IMR-90 (cell line): Measurements from ENCODE around the gene ANKIB1. TPM values are rescaled to one million over a fixed set of nuclear protein-coding genes. Genes with fewer than 3 reads are reported as not detected.

Experiments
- ATAC-seq: fragments of 200-7000 bp; cut with Tn5 transposase; 2 replicates; pipeline ENCODE4 v1.9.1; 2020; ENCODE audit warnings: low read depth, mild to moderate bottlenecking, moderate library complexity
- BruUV-seq: library from RNA; stranded (reverse); fragments of 400-500 nt; replicated peaks from 2 replicates; lab custom pipeline; 2021; lab: Mats Ljungman, UMichigan
- CTCF ChIA-PET: fragments of 300-600 bp; formaldehyde crosslinking; extraction: SDS; loops from one replicate; lab custom pipeline; 2021; ENCODE audit warnings: antibody characterized with exemption; lab: Yijun Ruan, JAX
- POLR2A ChIA-PET: fragments of 300-600 bp; sonication (Branson Sonifier 250); formaldehyde crosslinking; loops from one replicate; lab custom pipeline; 2022; ENCODE audit warnings: antibody characterized with exemption; ENCODE audit not compliant: unreplicated experiment; lab: Charles Lee
- DNase-seq: peaks from one replicate; pipeline ENCODE4 v3.0.0; 2013
- H2AFZ ChIP-seq: replicated peaks from 2 replicates; pipeline ENCODE3; 2013; ENCODE audit warnings: low read length, mild to moderate bottlenecking; ENCODE audit not compliant: poor library complexity
- H2AK5ac ChIP-seq: 2 replicates; pipeline ENCODE4 v1.6.1; 2013; ENCODE audit warnings: low read depth, low read length, inconsistent platforms
- H2AK9ac ChIP-seq: replicated peaks from 2 replicates; pipeline ENCODE3; 2013; ENCODE audit warnings: mild to moderate bottlenecking, low read depth, low read length, moderate library complexity; ENCODE audit not compliant: poor library complexity
- H2BK120ac ChIP-seq: 2 replicates; pipeline ENCODE4 v1.6.1; 2013; ENCODE audit warnings: low read depth, low read length, inconsistent platforms
- H2BK15ac ChIP-seq: 3 replicates; pipeline ENCODE4 v1.6.1; 2013; ENCODE audit warnings: low read depth, low read length, inconsistent platforms
- H2BK20ac ChIP-seq: 2 replicates; pipeline ENCODE4 v1.6.1; 2013; ENCODE audit warnings: low read depth, mild to moderate bottlenecking, inconsistent platforms, low read length, moderate library complexity
- H2BK5ac ChIP-seq: 2 replicates; pipeline ENCODE4 v1.6.1; 2013; ENCODE audit warnings: mild to moderate bottlenecking, low read depth, low read length, inconsistent platforms; ENCODE audit not compliant: poor library complexity, severe bottlenecking
- H3K14ac ChIP-seq: replicated peaks from 2 replicates; pipeline ENCODE4 v1.6.1; 2013; ENCODE audit warnings: low read depth, low read length, inconsistent platforms
- H3K18ac ChIP-seq: 2 replicates; pipeline ENCODE4 v1.6.1; 2013; ENCODE audit warnings: low read depth, low read length, control low read depth
- H3K23ac ChIP-seq: 2 replicates; pipeline ENCODE4 v1.6.1; 2013; ENCODE audit warnings: low read depth, low read length, inconsistent platforms
- H3K27ac ChIP-seq: 2 replicates; pipeline ENCODE4 v1.5.1; 2013; ENCODE audit warnings: mild to moderate bottlenecking, control low read depth, low read length; ENCODE audit not compliant: insufficient read depth
- H3K27me3 ChIP-seq: 2 replicates; pipeline ENCODE4 v1.6.1; 2013; ENCODE audit warnings: low read length; ENCODE audit not compliant: control insufficient read depth, insufficient read depth
- H3K36me3 ChIP-seq: 2 replicates; pipeline ENCODE4 v1.6.1; 2013; ENCODE audit warnings: low read length, mixed read lengths; ENCODE audit not compliant: control insufficient read depth, insufficient read depth
- H3K4ac ChIP-seq: 2 replicates; pipeline ENCODE4 v1.6.1; 2013; ENCODE audit warnings: low read depth, low read length, inconsistent platforms
- H3K4me1 ChIP-seq: 2 replicates; pipeline ENCODE4 v1.6.1; 2013; ENCODE audit warnings: low read length, mixed read lengths; ENCODE audit not compliant: control insufficient read depth, insufficient read depth
- H3K4me2 ChIP-seq: 2 replicates; pipeline ENCODE4 v1.6.1; 2013; ENCODE audit warnings: low read depth, mild to moderate bottlenecking, control low read depth, low read length, moderate library complexity
- H3K4me3 ChIP-seq: 2 replicates; pipeline ENCODE4 v1.5.1; 2013; ENCODE audit warnings: low read depth, mild to moderate bottlenecking, control low read depth, low read length, moderate library complexity; ENCODE audit not compliant: insufficient read depth
- H3K56ac ChIP-seq: 2 replicates; pipeline ENCODE4 v1.6.1; 2013; ENCODE audit warnings: low read length, inconsistent platforms; ENCODE audit not compliant: insufficient read depth; ENCODE audit errors: extremely low read depth
- H3K79me1 ChIP-seq, 2 experiments: 2 replicates each; pipeline ENCODE4 v1.6.1; 2013; ENCODE audit warnings: low read length in 2 of 2, inconsistent platforms in 1 of 2, low read depth in 1 of 2
- H3K9ac ChIP-seq: 2 replicates; pipeline ENCODE4 v1.6.1; 2013; ENCODE audit warnings: low read depth, low read length, control low read depth
- H3K9me1 ChIP-seq: 2 replicates; pipeline ENCODE4 v1.6.1; 2013; ENCODE audit warnings: low read length, inconsistent platforms; ENCODE audit not compliant: insufficient read depth
- H3K9me3 ChIP-seq: 2 replicates; pipeline ENCODE4 v1.6.1; 2013; ENCODE audit warnings: low read length; ENCODE audit not compliant: control insufficient read depth, insufficient read depth
- H4K20me1 ChIP-seq: 2 replicates; pipeline ENCODE4 v1.6.1; 2013; ENCODE audit warnings: low read length, inconsistent platforms; ENCODE audit not compliant: insufficient read depth
- H4K5ac ChIP-seq: 2 replicates; pipeline ENCODE4 v1.6.1; 2013; ENCODE audit warnings: mild to moderate bottlenecking, low read depth, low read length, control low read depth
- H4K8ac ChIP-seq, 2 experiments: 2 replicates each; pipeline ENCODE4 v1.6.1; 2013; ENCODE audit warnings: low read depth in 2 of 2, low read length in 2 of 2, control low read depth in 1 of 2, inconsistent platforms in 1 of 2
- H4K91ac ChIP-seq: 2 replicates; pipeline ENCODE4 v1.6.1; 2013; ENCODE audit warnings: low read depth, low read length, inconsistent platforms; ENCODE audit not compliant: insufficient read depth
- MAFK ChIP-seq: IDR thresholded peaks from 2 replicates; pipeline ENCODE4 v1.6.1; 2012; ENCODE audit warnings: low read depth, low read length, improper control_type of control experiment
- MAZ ChIP-seq: IDR thresholded peaks from 2 replicates; pipeline ENCODE4 v1.6.1; 2012; ENCODE audit warnings: low read depth, mild to moderate bottlenecking, low read length, improper control_type of control experiment, moderate library complexity, borderline replicate concordance
- NFE2L2 ChIP-seq: fragments of 150-350 bp; IDR thresholded peaks from 2 replicates; pipeline ENCODE4 v1.6.1; 2016; ENCODE audit warnings: low read depth, mild to moderate bottlenecking, low read length
- RFX5 ChIP-seq: IDR thresholded peaks from 2 replicates; pipeline ENCODE4 v1.8.0; 2012; ENCODE audit warnings: low read depth, mild to moderate bottlenecking, low read length, moderate library complexity
- SMC3 ChIP-seq: fragments of 150-350 bp; IDR thresholded peaks from 2 replicates; pipeline ENCODE4 v1.6.1; 2016; ENCODE audit warnings: low read depth, mild to moderate bottlenecking, antibody characterized with exemption, low read length, moderate library complexity
- WGBS, 2 experiments: methylation state at CpG; one replicate each; pipeline versions ENCODE4 v1.1.5 to v1.1.7; 2013; ENCODE audit warnings: missing lambda C conversion rate in 2 of 2; ENCODE audit not compliant: insufficient read length in 1 of 2; ENCODE audit errors: extremely low coverage in 2 of 2; 5-methylcytosine and 5-hydroxymethylcytosine counted together
- dilution Hi-C: fragments of 300-500 bp; cut with HindIII; formaldehyde crosslinking; loops from one replicate; pipeline ENCODE4 v1.14.3; 2018; ENCODE audit warnings: low sequenced_read_pairs; ENCODE audit not compliant: unreplicated experiment
- in situ Hi-C: fragments of 300-500 bp; cut with MboI; formaldehyde crosslinking; loops from 3 replicates; pipeline ENCODE4 v1.14.3; 2019; ENCODE audit warnings: low sequenced_read_pairs, inconsistent platforms, mixed read lengths
- intact Hi-C: fragments of 100-400 bp; cut with micrococcal nuclease; formaldehyde crosslinking; loops from 2 replicates; pipeline ENCODE4 v1.10.0; 2022
- polyA plus RNA-seq, 3 experiments: library from polyadenylated mRNA; depleted of rRNA; stranded (reverse); fragments of >200 nt; gene quantifications; 2 replicates each; pipeline ENCODE4 v1.2.3, GENCODE V29; 2012; ENCODE audit warnings: low replicate concordance in 1 of 3
- total RNA-seq: library from RNA; depleted of rRNA; stranded (reverse); fragments of >200 nt; gene quantifications from 2 replicates; pipeline ENCODE4 v1.2.3, GENCODE V29; 2012

Gene ANKIB1
- total and polyA plus RNA-seq, 2 of the 4 experiments (the other 2 are of a cell fraction): 18.7 to 33.9 TPM

DNA sequence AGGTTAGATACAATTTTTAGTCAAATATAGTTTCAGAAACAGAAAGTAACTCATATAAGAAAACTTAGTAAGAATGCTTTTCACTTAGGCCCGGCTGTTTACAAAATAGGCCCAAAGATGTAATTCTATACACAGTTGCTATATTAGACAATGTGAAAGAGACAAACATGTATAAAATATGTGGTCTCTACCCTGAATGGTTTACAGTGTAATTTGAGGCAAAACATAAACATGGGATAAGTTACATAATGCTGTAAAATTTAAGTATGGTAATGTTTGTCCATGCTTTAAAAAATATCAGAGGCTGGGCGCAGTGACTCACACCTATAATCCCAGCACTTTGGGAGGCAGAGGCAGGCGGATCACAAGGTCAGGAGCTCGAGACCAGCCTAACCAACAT lies 18.8 kb upstream of the ANKIB1 start:
- H4K20me1 ChIP-seq: no peaks in the 10 kb centered on the region
- no peak overlapping the region for H2AK9ac ChIP-seq
- in situ Hi-C loops: no loop called here
- no peak overlapping the region for H3K4me2 ChIP-seq
- H3K27me3 ChIP-seq: no peaks in the 10 kb centered on the region
- no peak overlapping the region for H4K91ac ChIP-seq
- no peak overlapping the region for H3K4ac ChIP-seq
- no peak overlapping the region for H3K4me3 ChIP-seq
- peak overlapping the region; percentile 32; the same call in 1 of the 2 replicates for H3K27ac ChIP-seq
- H3K4me1 ChIP-seq: no peaks in the 10 kb centered on the region
- WGBS, 2 experiments: no CpG with 5 or more reads among the region's 4 CpGs
- H3K79me1 ChIP-seq: peaks cover 0 to 2% of the 10 kb centered on the region in 2 experiments; a peak in 1 of 4 replicates
- H3K9ac ChIP-seq: no peak overlapping the region
- H2BK15ac ChIP-seq: no peak overlapping the region
- ATAC-seq (peak; percentile 90), DNase-seq (peak; percentile 40)
- H4K5ac ChIP-seq: no peak overlapping the region
- H2BK20ac ChIP-seq: no peak overlapping the region
- BruUV-seq: no TSS peak
- CTCF ChIA-PET: no interaction called here
- H2AK5ac ChIP-seq: no peak overlapping the region
- H3K14ac ChIP-seq: no peak overlapping the region
- H3K23ac ChIP-seq: no peak overlapping the region
- dilution Hi-C loops: no loop called here
- H3K9me3 ChIP-seq: no peaks in the 10 kb centered on the region
- H3K9me1 ChIP-seq: no peaks in the 10 kb centered on the region
- H2AFZ ChIP-seq: no peak overlapping the region
- no peak overlapping the region for H2BK120ac ChIP-seq
- no peak overlapping the region for H3K18ac ChIP-seq
- POLR2A ChIA-PET: no interaction called here
- intact Hi-C loops: loop anchor here (5.0 kb wide), 1 partner anchor 220 kb away; the partner anchor contains the start of gene GATAD1
- H2BK5ac ChIP-seq: no peak overlapping the region
- peaks cover 13% of the 10 kb centered on the region for H3K36me3 ChIP-seq
- no peak overlapping the region for H3K56ac ChIP-seq
- no peak overlapping the region for H4K8ac ChIP-seq
- TF ChIP-seq RFX5: no peak
- no peak for TF ChIP-seq SMC3
- TF ChIP-seq MAZ: no peak
- TF ChIP-seq MAFK: no peak
- TF ChIP-seq NFE2L2: no peak
